ENCODE data around the gene SCN10A. TPM values are rescaled to one million over a fixed set of nuclear protein-coding genes. Genes with fewer than 3 reads are reported as not detected.

SCN10A gene
- total and polyA plus RNA-seq, 9 of the 15 experiments (the other 6 are each of a cell fraction or from before 2014, with no cell fraction given) = not detected

DNA sequence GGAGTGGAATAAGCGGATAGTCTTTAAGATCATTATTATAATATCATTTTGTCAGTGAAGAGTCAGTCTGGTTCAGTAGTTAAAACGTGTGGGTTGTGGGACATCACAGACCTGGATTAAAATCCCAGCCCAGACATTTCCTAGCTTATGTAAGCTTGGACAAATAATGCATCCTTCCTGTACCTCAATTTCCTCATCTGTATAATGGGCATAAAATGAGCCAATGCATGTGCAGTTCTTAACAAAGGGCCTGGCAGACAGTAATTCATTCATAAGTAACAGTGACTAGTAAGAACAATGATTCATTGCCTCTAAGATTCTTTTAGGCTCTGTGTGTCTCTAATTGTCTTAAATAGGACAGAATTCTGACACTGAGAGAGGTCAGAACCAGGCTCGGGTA, 76.1 kb downstream of the SCN10A start:
- Histone ChIP-seq H3K79me2 (ENCODE audit: control insufficient read depth, insufficient read depth, low read length) (no peaks in the 10 kb centered on the region), H3K4me3 (no peak overlapping the region), H3K4me2 (ENCODE audit: insufficient read depth, low read length) (no peak overlapping the region), H3K36me3 (ENCODE audit: control insufficient read depth, insufficient read depth, low read length) (no peaks in the 10 kb centered on the region), H3K4me1 (replicated peaks in 1 of 2; ENCODE audit: control insufficient read depth in 2 of 2, insufficient read depth in 2 of 2, low read length in 2 of 2) (peaks cover 4 to 11% of the 10 kb centered on the region in 2 experiments; a peak in 3 of 5 replicates), H3K9ac (ENCODE audit: insufficient read depth in 1 of 2, low read depth in 2 of 2, low read length in 2 of 2) (no peak overlapping the region), H3K9me3 (replicated peaks; ENCODE audit: control insufficient read depth, insufficient read depth, low read depth, low read length) (no peaks in the 10 kb centered on the region), H3K27me3 (ENCODE audit: control insufficient read depth in 2 of 2, insufficient read depth in 2 of 2, low read length in 2 of 2) (peaks cover 2 to 8% of the 10 kb centered on the region in 2 experiments; a peak in 4 of 5 replicates), H3K27ac (ENCODE audit: extremely low read depth, low read depth, low read length) (no peak overlapping the region), H2AFZ (ENCODE audit: low read depth, low read length) (no peak overlapping the region), H3K9me1 (ENCODE audit: control insufficient read depth, insufficient read depth, low read length) (no peaks in the 10 kb centered on the region), H4K20me1 (replicated peaks; ENCODE audit: control insufficient read depth, insufficient read depth, low read length) (peaks cover 3% of the 10 kb centered on the region; the same call in 1 of the 2 replicates)
- 13% methylated on average over 3 of the region's 3 CpGs for WGBS (ENCODE audit: insufficient coverage, low coverage, missing lambda C conversion rate)
- BruUV-seq (replicated peaks) = no TSS peak
- ChIA-PET CTCF (ENCODE audit: low intra/inter-chr PET ratio) (no interaction called here), POLR2A (interaction anchor here (0.6 kb wide), 1 partner anchor 11 kb away, joined by 3 read pairs; no protein-coding TSS in a partner anchor)
- in situ Hi-C loops (cut with MboI) (no loop called here), intact Hi-C loops (cut with micrococcal nuclease) (loop anchor here (2.0 kb wide), 2 partner anchors 105 to 261 kb away; no protein-coding TSS in a partner anchor)
- ATAC-seq (no peak), DNase-seq (ENCODE audit: extremely low read depth in 1 of 4, low spot score in 3 of 4) (no peak), FAIRE-seq (no peak)
- TF ChIP-seq, protein P1, sequence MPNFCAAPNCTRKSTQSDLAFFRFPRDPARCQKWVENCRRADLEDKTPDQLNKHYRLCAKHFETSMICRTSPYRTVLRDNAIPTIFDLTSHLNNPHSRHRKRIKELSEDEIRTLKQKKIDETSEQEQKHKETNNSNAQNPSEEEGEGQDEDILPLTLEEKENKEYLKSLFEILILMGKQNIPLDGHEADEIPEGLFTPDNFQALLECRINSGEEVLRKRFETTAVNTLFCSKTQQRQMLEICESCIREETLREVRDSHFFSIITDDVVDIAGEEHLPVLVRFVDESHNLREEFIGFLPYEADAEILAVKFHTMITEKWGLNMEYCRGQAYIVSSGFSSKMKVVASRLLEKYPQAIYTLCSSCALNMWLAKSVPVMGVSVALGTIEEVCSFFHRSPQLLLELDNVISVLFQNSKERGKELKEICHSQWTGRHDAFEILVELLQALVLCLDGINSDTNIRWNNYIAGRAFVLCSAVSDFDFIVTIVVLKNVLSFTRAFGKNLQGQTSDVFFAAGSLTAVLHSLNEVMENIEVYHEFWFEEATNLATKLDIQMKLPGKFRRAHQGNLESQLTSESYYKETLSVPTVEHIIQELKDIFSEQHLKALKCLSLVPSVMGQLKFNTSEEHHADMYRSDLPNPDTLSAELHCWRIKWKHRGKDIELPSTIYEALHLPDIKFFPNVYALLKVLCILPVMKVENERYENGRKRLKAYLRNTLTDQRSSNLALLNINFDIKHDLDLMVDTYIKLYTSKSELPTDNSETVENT (CRISPR knock-in tag; IDR thresholded peaks at IDR 0.05) = no peak
- no peak for TF ChIP-seq ZNF507 (tag; conservative IDR thresholded peaks at IDR 0.05)
- TF ChIP-seq ZNF282 (CRISPR knock-in tag; IDR thresholded peaks at IDR 0.05) = no peak
- 0 out of 2 replicates have a peak, but pooled peaks have one; percentile 64 for TF ChIP-seq ADNP (tag; IDR thresholded peaks at IDR 0.05)
- no peak for TF ChIP-seq RAD21 (CRISPR knock-in tag; conservative IDR thresholded peaks at IDR 0.05 in 1 of 2, IDR thresholded peaks at IDR 0.05 in 1 of 2)
- TF ChIP-seq NCOA4 (IDR thresholded peaks at IDR 0.05; ENCODE audit: partially characterized antibody) = no peak
- TF ChIP-seq CCAR2 (IDR thresholded peaks at IDR 0.05; ENCODE audit: low read depth, low read length) = no peak
- TF ChIP-seq, protein P2, sequence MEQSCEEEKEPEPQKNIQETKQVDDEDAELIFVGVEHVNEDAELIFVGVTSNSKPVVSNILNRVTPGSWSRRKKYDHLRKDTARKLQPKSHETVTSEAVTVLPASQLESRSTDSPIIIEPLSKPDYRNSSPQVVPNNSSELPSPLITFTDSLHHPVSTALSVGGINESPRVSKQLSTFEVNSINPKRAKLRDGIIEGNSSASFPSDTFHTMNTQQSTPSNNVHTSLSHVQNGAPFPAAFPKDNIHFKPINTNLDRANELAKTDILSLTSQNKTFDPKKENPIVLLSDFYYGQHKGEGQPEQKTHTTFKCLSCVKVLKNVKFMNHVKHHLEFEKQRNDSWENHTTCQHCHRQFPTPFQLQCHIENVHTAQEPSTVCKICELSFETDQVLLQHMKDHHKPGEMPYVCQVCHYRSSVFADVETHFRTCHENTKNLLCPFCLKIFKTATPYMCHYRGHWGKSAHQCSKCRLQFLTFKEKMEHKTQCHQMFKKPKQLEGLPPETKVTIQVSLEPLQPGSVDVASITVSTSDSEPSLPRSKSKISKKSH (CRISPR knock-in tag; IDR thresholded peaks at IDR 0.05) = no peak
- no peak for TF ChIP-seq ELF4 (CRISPR knock-in tag; IDR thresholded peaks at IDR 0.05)
- TF ChIP-seq TBP (optimal IDR thresholded peaks at IDR 0.05; ENCODE audit: low read depth, low read length) = no peak
- TF ChIP-seq BMI1 (IDR thresholded peaks at IDR 0.05; ENCODE audit: low read length) = no peak
- TF ChIP-seq PYGO2 (tag; IDR thresholded peaks at IDR 0.05) = no peak
- no peak for TF ChIP-seq LCOR (CRISPR knock-in tag; IDR thresholded peaks at IDR 0.05)
- no peak for TF ChIP-seq SRF (CRISPR knock-in tag; IDR thresholded peaks at IDR 0.05)
- 0 out of 2 replicates have a peak, but pooled peaks have one; percentile 14 for TF ChIP-seq SMARCA5 (IDR thresholded peaks at IDR 0.05)
- TF ChIP-seq ZNF134 (CRISPR knock-in tag; conservative IDR thresholded peaks at IDR 0.05) = no peak
- TF ChIP-seq, protein P3, sequence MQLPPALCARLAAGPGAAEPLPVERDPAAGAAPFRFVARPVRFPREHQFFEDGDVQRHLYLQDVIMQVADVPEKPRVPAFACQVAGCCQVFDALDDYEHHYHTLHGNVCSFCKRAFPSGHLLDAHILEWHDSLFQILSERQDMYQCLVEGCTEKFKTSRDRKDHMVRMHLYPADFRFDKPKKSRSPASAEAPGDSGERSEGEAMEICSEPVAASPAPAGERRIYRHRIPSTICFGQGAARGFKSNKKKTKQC (CRISPR knock-in tag; IDR thresholded peaks at IDR 0.05) = no peak
- no peak for TF ChIP-seq STAG1 (CRISPR knock-in tag; IDR thresholded peaks at IDR 0.05; ENCODE audit: borderline replicate concordance)
- TF ChIP-seq CXXC5 (CRISPR knock-in tag; IDR thresholded peaks at IDR 0.05) = no peak
- TF ChIP-seq PPARD (CRISPR knock-in tag; IDR thresholded peaks at IDR 0.05) = no peak
- TF ChIP-seq GTF2A2 (tag; IDR thresholded peaks at IDR 0.05) = no peak
